ENCODE results near the gene ING3.
"Not testable (repeated sequence)": the region's sequence is repeated elsewhere in the genome, so short reads cannot be mapped to it uniquely, and the experiment has no call there.

Gene ING3

DNA sequence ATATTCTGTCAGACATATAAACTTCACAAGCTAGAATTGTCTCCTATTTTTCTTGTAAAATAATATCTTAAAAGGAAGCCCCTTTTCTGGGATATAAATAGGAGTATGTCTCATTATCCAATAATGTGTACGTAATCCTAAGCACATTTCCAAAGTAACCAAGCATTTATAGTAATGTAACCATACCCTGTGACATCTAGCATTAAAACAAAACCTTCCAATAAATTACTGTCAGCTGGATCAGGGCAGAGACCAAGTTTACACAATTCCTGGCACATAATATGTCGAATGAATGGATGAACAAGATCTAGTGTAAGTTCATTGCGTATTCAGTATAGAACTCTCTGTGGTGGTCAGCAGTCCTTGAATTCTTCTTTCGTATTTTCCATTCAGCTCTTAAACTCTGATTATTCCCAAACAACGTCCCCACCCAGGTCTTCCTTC lies 52.2 kb downstream of the ING3 start:
- DNase-seq (ENCODE audit: low read depth, low spot score), result no peak

- no peak for DNase-seq (ENCODE audit: low read depth, low spot score)
Observed at GRCh38 chr7:121003986-121004685, 53.6 kb downstream of the ING3 start.

DNA sequence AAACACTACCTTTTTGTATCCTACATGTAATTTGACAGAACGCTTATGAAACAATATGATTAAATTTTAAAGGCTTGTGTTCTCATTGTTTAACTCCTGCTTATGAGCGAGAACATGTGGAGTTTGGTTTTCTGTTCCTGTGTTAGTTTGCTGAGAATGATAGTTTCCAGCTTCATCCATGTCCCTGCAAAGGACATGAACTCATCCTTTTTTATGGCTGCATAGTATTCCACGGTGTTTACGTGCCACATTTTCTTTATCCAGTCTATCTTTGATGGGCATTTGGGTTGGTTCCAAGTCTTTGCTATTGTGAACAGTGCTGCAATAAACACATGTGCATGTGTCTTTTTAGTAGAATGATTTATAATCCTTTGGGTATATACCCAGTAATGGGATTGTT lies 54.5 kb downstream of the ING3 start:
- DNase-seq (ENCODE audit: low read depth, low spot score), result not testable (repeated sequence)

GRCh38 chr7:121005996-121006584 lies 55.5 kb downstream of the ING3 start:
- DNase-seq (ENCODE audit: low read depth, low spot score), result no peak

GRCh38 chr7:121006711-121007315 lies 56.2 kb downstream of the ING3 start:
- DNase-seq (ENCODE audit: low read depth, low spot score), result no peak

GRCh38 chr7:121008816-121009215 lies 58.2 kb downstream of the ING3 start:
- no peak for DNase-seq (ENCODE audit: low read depth, low spot score)

- DNase-seq (ENCODE audit: low read depth, low spot score), result no peak
Observed at GRCh38 chr7:121011401-121011800, 60.8 kb downstream of the ING3 start.

- no peak for DNase-seq (ENCODE audit: low read depth, low spot score)
Observed at GRCh38 chr7:121012170-121012874, 61.7 kb downstream of the ING3 start.

GRCh38 chr7:121012919-121013318 lies 62.3 kb downstream of the ING3 start:
- DNase-seq (ENCODE audit: low read depth, low spot score), result no peak

- DNase-seq (ENCODE audit: low read depth, low spot score), result no peak
Observed at GRCh38 chr7:121015560-121015959, 65.0 kb downstream of the ING3 start.

- no peak for DNase-seq (ENCODE audit: low read depth, low spot score)
Observed at GRCh38 chr7:121016966-121017365, 66.4 kb downstream of the ING3 start.

GRCh38 chr7:121017586-121017985 lies 67.0 kb downstream of the ING3 start:
- DNase-seq (ENCODE audit: low read depth, low spot score), result no peak

GRCh38 chr7:121019018-121019417 lies 68.4 kb downstream of the ING3 start:
- DNase-seq (ENCODE audit: low read depth, low spot score), result no peak

GRCh38 chr7:121020249-121020988 lies 69.8 kb downstream of the ING3 start:
- DNase-seq (ENCODE audit: low read depth, low spot score), result no peak

DNA sequence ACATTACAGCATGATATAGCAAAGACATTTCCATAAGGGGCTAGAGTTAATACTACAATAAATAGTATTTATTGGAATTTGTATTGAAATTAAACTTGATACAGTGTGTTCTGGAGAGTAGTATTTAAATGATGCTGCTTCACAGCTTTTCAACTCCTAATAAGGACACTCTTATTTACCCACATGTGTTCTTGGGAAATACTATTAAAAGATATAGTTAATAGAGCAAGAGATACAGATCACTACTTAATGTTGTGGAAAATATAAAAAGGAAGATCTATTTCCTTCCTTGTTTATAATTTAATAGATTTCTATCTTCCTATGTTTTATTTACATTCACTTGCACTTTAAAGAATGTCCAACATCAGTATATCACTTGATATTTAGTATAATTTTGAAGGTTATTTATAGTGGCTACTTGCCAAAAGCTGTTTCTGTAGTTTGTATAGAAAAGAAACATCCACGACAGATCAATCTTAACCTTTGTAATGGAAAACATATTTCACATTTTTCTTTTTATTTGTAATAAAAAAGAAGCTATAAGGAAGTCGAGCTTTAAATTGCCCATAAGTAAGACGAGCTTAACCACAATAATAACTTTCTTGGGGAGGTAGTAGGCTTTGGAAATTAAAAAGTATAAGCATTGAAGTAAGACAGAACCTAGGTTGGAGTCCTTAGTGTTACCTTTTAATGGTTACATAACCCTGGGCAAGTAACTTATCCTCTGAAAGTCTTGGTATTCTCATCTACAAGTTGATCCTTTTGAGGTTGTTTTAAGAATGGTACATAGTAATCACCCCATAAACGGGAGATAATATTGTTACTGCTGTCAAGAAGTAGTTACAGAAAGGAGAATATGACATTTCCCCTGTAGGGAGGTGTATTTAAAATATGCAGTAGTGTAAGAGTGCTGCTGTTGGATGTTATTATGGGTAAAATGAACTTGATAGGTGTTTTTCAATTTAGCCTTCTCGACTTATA lies 70.7 kb downstream of the ING3 start:
- no peak for DNase-seq (ENCODE audit: low read depth, low spot score)

DNA sequence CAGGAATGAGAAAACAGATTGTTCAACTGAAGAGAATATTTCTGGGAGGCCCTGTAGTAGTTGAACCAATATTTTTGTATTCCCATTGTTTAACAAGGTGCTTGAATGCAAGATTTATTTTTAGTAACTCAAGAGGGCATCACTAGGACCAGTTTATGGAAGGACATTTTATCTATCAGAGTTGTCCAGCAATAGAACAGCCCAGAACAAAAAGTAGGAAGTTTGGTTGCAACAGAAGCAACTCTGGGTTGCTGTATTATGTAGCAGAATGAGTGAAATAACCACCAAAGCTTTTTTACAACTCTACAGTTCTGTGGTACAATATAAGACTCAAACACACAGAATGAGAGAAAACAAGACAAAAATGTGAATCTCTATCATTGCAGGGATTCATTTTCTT lies 72.6 kb downstream of the ING3 start:
- no peak for DNase-seq (ENCODE audit: low read depth, low spot score)

GRCh38 chr7:121023683-121024511 lies 73.3 kb downstream of the ING3 start:
- no peak for DNase-seq (ENCODE audit: low read depth, low spot score)

DNA sequence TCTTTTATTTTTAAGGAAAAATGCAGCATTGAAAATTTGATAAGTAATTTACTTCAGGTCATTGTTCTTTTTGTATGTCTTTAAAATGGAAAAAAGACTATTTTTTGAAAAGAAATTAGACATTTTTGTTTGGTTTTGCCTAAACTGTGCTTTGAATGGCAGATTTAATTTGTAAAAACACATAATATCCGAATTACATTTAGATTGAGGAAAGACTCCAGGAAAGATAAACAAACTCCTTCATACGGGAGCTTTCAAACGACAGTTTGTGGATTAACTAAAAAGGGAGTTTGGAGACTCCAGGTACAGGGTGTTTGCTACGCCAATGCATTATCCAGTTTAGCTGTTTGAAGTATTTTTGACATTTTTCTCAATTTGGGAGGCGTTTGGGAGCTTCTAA lies 74.0 kb downstream of the ING3 start:
- no peak for DNase-seq (ENCODE audit: low read depth, low spot score)

GRCh38 chr7:121026159-121026558 lies 75.6 kb downstream of the ING3 start:
- DNase-seq (ENCODE audit: low read depth, low spot score), result no peak

Data from iPS DF 19.7 (cell line).